Chondrocyte (in vitro differentiated cells): Measurements from ENCODE around the gene BTNL2. TPM values are rescaled to one million over a fixed set of nuclear protein-coding genes. Genes with fewer than 3 reads are reported as not detected.
A peak's percentile ranks its signal among the peaks of the same experiment; 100 is the strongest.

Experiments used
- DNase-seq: peaks from one replicate; pipeline ENCODE4 v3.0.0; 2021; ENCODE audit warnings: mixed read lengths, low spot score
- H3K27ac Mint-ChIP-seq: one replicate; pipeline ENCODE4 v1.8.0; 2021; ENCODE audit warnings: mild to moderate bottlenecking, moderate library complexity, mixed read lengths; ENCODE audit not compliant: unreplicated experiment
- H3K27me3 Mint-ChIP-seq: 2 replicates; pipeline ENCODE4 v1.8.0; 2021; ENCODE audit warnings: low read depth, mixed read lengths
- H3K36me3 Mint-ChIP-seq: 2 replicates; pipeline ENCODE4 v1.8.0; 2021; ENCODE audit warnings: low read depth, mixed read lengths
- H3K4me1 Mint-ChIP-seq: 2 replicates; pipeline ENCODE4 v1.8.0; 2021; ENCODE audit warnings: low read depth, mild to moderate bottlenecking, mixed read lengths
- H3K4me3 Mint-ChIP-seq: one replicate; pipeline ENCODE4 v1.8.0; 2021; ENCODE audit warnings: mild to moderate bottlenecking, moderate library complexity, mixed read lengths; ENCODE audit not compliant: unreplicated experiment
- H3K9me3 Mint-ChIP-seq: 2 replicates; pipeline ENCODE4 v1.8.0; 2021; ENCODE audit warnings: low read depth, mixed read lengths
- total RNA-seq: library from RNA; stranded (reverse); gene quantifications from 3 replicates; pipeline ENCODE4 v1.2.1, GENCODE V29; 2021
- TF ChIP-seq, protein P1 (sequence below): fragments of 200-600 bp; sonication (generic); IDR thresholded peaks from 2 replicates; pipeline ENCODE4 v1.5.0; 2021; ENCODE audit warnings: antibody characterized with exemption, mild to moderate bottlenecking, moderate library complexity

Gene BTNL2
- total RNA-seq, 1 donor from 2014 or later = not detected

DNA sequence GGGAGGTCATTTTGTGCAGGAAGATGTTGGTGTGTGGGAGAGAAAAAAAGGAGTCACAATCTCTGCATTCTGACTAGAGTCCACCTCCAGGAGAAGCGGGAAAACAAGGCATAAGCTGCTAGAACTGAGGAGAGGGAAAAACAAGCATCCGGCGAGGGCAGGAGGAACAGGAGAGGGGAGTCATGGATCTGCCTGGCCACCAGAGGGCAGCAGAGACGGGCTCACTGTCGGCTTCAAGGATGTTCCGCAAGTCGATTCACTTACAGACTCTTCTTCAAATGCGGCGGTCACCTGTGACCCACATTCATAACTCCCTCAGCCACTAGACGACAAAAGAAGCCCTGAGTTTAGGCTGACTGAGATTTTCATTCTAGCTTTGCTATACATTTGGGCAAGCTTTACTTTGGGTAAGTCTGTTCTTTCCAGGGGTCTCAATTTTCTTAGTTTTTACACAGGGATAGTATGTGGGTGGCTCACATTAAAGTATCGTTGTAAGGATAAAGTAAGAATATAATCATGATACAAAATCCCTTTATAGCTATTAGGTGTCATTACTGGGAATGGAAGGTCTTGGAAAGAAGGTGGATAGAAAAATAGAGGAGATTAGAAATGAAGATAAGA, 6.6 kb upstream of the BTNL2 start:
- Mint-ChIP-seq H3K9me3 (no peaks in the 10 kb centered on the region), H3K36me3 (no peaks in the 10 kb centered on the region), H3K27me3 (peaks cover 53% of the 10 kb centered on the region), H3K4me3 (no peak overlapping the region), H3K27ac (no peak overlapping the region), H3K4me1 (peaks cover 4% of the 10 kb centered on the region)
- TF ChIP-seq, protein P1, sequence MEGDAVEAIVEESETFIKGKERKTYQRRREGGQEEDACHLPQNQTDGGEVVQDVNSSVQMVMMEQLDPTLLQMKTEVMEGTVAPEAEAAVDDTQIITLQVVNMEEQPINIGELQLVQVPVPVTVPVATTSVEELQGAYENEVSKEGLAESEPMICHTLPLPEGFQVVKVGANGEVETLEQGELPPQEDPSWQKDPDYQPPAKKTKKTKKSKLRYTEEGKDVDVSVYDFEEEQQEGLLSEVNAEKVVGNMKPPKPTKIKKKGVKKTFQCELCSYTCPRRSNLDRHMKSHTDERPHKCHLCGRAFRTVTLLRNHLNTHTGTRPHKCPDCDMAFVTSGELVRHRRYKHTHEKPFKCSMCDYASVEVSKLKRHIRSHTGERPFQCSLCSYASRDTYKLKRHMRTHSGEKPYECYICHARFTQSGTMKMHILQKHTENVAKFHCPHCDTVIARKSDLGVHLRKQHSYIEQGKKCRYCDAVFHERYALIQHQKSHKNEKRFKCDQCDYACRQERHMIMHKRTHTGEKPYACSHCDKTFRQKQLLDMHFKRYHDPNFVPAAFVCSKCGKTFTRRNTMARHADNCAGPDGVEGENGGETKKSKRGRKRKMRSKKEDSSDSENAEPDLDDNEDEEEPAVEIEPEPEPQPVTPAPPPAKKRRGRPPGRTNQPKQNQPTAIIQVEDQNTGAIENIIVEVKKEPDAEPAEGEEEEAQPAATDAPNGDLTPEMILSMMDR = peak; percentile 94
- no peak for DNase-seq

DNA sequence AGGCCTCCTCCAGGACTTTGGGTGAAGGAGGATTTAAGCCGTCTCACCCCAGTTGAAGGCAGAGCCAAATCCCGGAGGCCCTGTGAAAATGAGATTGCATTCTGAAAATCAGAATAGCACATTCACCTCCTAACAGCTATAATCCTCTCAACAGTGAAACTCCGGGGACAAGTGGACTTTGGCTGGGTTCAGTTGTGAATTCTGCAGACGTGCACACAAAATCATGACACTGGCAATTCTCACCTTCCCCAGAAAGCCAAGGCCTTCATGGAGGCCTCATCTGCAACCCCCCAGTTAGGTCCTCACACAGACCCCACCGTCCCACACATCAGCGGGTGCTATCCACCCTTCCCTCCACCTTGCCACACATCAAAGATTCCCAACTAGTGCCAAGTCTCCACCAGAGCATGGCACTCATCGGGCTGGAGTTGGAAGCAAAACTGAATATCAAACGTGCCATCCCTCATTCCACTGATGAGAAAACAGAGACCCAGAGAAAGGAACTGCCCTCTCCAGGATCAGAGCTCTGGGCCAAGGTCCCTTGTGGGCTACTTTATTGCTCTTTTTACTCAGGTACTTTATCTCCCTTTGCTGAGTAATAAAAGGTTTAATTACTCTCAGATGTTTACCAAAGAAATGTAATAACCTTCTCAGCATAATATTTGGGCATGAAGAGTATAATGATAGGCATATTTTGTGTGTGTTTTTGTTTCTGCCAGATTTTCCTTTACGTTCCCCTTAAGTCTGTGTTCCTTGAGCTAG, 4.8 kb upstream of the BTNL2 start:
- peaks cover 63% of the 10 kb centered on the region for H3K27me3 Mint-ChIP-seq
- H3K9me3 Mint-ChIP-seq = no peaks in the 10 kb centered on the region
- peaks cover 4% of the 10 kb centered on the region for H3K4me1 Mint-ChIP-seq
- H3K4me3 Mint-ChIP-seq = no peak overlapping the region
- DNase-seq = no peak
- H3K27ac Mint-ChIP-seq = no peak overlapping the region
- TF ChIP-seq, protein P1 = no peak
- H3K36me3 Mint-ChIP-seq = no peaks in the 10 kb centered on the region

DNA sequence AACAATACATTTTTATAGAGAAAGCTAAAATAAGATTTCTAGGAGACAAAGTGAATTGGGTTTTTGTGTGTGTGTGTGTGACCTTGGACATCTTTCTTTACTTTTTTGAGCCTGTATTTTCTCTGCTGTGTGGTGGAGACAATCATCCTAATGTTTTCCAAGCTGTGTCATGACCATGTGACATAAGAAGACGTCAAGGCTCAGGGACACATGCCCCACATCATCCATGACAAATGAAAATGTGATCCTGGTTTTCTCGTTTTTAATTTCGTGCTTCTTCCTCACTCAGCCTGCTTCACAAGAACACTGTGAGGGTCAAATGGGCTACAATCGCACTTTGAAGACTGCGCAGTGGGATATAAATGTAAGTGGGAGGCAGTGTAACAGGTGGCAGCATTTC, 3.9 kb upstream of the BTNL2 start:
- Mint-ChIP-seq H3K27ac (no peak overlapping the region), H3K9me3 (no peaks in the 10 kb centered on the region), H3K4me3 (no peak overlapping the region), H3K4me1 (peaks cover 4% of the 10 kb centered on the region), H3K36me3 (no peaks in the 10 kb centered on the region), H3K27me3 (peaks cover 65% of the 10 kb centered on the region)
- no peak for DNase-seq
- TF ChIP-seq, protein P1 = no peak

DNA sequence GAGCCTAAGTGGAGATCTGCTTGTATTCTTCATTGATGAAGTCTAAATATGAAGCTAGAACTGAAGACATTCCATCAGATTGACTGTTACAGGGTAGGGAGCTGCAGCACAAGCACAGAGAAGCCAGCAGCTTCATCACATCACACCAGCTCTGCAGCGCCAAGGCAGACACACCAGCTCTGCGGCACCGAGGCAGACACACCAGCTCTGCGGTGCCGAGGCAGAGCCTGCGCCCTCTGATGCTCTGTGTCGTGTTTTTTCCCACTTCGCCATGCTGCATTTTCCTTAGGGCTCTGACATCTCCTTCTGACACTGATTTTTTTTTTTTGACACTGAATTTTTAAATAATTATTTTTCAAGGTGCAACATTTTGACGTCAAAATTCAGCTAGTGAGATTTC, 784 bp downstream of the BTNL2 start:
- Mint-ChIP-seq H3K4me1 (no peaks in the 10 kb centered on the region), H3K36me3 (no peaks in the 10 kb centered on the region), H3K9me3 (no peaks in the 10 kb centered on the region), H3K4me3 (no peak overlapping the region), H3K27me3 (peaks cover 61% of the 10 kb centered on the region), H3K27ac (no peak overlapping the region)
- TF ChIP-seq, protein P1 = no peak
- no peak for DNase-seq

DNA sequence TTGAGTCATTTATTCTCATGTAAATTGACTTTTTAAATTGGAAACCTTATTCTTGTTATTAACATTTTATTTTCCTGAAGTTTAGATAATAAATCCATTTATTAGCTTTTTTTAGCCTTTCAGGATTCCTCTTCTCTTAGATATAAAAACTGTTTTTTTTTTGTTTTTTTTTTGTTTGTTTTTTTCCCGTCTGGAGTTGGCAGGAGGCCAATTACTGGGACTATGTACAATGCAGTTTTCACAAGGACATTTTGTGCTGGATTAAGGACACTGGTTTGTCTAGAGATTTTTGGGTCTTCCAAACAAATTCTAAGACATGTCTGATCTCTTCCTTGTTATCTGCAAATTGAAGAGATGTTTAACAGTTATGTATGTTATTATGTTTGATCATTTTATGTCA, 1.3 kb downstream of the BTNL2 start:
- H3K9me3 Mint-ChIP-seq = no peaks in the 10 kb centered on the region
- H3K36me3 Mint-ChIP-seq = no peaks in the 10 kb centered on the region
- TF ChIP-seq, protein P1 = no peak
- no peak overlapping the region for H3K4me3 Mint-ChIP-seq
- no peaks in the 10 kb centered on the region for H3K4me1 Mint-ChIP-seq
- H3K27me3 Mint-ChIP-seq = peaks cover 57% of the 10 kb centered on the region
- no peak for DNase-seq
- no peak overlapping the region for H3K27ac Mint-ChIP-seq
